PFSK-1 (cell line): ENCODE measurements around the gene SH3BGRL2.

Experiments used
- FOXP2 ChIP-seq: optimal IDR thresholded peaks from 2 replicates; pipeline ENCODE3; 2011; ENCODE audit warnings: borderline replicate concordance, control low read depth, inconsistent platforms; ENCODE audit not compliant: insufficient read depth; ENCODE audit errors: extremely low read length, extremely low read depth
- POLR2AphosphoS5 ChIP-seq: IDR thresholded peaks from 2 replicates; pipeline ENCODE4 v1.6.1; 2012; ENCODE audit warnings: low read depth, mild to moderate bottlenecking, control low read depth, low read length, moderate library complexity
- REST ChIP-seq, 2 experiments: IDR thresholded peaks; 2 replicates each; pipeline versions ENCODE4 v1.6.1 to v1.8.0; 2011 to 2012; ENCODE audit warnings: low read depth in 2 of 2, low read length in 2 of 2, control low read depth in 1 of 2, inconsistent platforms in 1 of 2, mild to moderate bottlenecking in 1 of 2, moderate library complexity in 1 of 2; ENCODE audit not compliant: insufficient read depth in 1 of 2
- SIN3A ChIP-seq: IDR thresholded peaks from 2 replicates; pipeline ENCODE4 v1.6.1; 2012; ENCODE audit warnings: mild to moderate bottlenecking, low read length, moderate library complexity, borderline replicate concordance; ENCODE audit not compliant: insufficient read depth
- TAF1 ChIP-seq: IDR thresholded peaks from 2 replicates; pipeline ENCODE4 v1.6.1; 2012; ENCODE audit warnings: low read length, control low read depth, borderline replicate concordance; ENCODE audit not compliant: insufficient read depth

SH3BGRL2 gene

DNA sequence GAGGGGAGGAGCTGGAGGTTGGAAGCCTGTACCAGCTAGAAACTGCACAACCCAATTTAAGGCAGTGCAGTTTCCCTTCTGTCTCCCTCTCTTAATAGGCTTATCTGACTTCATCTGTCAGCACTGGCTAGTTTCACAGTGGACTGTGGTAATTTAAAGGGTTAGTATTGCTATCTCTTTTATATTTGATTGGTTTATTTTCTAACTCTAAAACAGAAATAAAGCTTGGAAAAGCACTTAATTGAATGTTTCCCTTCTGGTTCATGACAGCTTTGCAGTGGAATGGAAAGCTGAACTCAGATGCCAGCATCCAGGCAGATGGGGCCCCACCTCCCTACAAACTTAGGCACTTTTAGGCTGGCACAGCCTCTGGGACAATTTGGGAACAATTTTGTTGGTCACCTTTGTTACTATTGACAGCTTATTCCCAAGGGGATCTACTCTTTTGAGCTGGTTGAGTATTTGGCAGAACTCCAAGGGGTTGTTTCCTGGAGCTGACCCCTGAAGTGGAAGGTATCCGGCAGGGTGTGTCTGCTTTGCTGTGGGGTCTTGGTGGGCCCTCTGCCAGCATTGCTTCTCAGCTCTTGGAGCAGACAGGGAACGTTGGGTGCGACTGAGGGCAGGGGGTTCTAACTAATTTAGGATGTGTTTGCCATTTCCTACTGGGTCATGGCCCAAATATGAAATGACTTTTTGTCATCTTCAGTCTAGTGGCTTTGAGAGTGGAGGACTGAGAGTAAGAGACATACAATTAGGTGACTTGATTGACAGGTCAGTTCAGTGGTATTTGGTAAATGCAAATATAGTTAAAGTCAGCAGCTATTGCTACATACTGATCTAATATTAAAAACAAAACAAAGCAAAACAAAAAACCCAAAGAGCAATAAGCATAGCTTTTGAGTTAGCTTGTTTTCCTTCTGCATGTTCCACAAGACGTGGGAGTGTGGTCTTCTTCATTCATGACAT, 9.3 kb downstream of the SH3BGRL2 start:
- no peak for TF ChIP-seq FOXP2

DNA sequence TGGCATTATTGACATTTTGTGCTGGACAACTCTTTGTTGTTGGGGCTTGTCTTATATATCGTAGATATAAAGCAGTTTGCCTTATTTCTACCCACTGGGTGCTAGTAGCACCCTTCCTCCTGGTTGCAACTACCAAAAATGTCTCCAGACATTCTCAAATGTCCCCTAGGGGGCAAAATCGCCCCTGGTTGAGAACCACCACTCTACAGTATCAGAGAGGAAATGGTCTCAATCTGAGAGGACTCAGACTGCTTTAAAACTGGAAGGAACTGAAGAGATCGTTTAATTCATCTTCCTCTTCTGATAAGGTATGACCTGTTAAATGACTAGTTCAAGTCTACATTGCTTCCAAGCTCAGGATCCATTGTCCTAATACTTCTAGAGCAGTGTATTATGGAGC, 14.9 kb downstream of the SH3BGRL2 start:
- TF ChIP-seq FOXP2 (no peak), POLR2AphosphoS5 (no peak), TAF1 (no peak), REST (IDR thresholded peaks at IDR 0.05; ENCODE audit: insufficient read depth in 1 of 2, low read depth in 2 of 2, low read length in 2 of 2) (no peak), SIN3A (no peak)

- TF ChIP-seq REST (IDR thresholded peaks at IDR 0.05; ENCODE audit: insufficient read depth in 1 of 2, low read depth in 2 of 2, low read length in 2 of 2) (no peak), POLR2AphosphoS5 (no peak), SIN3A (no peak), TAF1 (no peak)
Measured at GRCh38 chr6:79646561-79646960, 15.4 kb downstream of the SH3BGRL2 start.

- TF ChIP-seq FOXP2 (no peak), REST (IDR thresholded peaks at IDR 0.05; ENCODE audit: insufficient read depth in 1 of 2, low read depth in 2 of 2, low read length in 2 of 2) (no peak), TAF1 (no peak), POLR2AphosphoS5 (no peak), SIN3A (no peak)
Measured at GRCh38 chr6:79647741-79648140, 16.6 kb downstream of the SH3BGRL2 start.

DNA sequence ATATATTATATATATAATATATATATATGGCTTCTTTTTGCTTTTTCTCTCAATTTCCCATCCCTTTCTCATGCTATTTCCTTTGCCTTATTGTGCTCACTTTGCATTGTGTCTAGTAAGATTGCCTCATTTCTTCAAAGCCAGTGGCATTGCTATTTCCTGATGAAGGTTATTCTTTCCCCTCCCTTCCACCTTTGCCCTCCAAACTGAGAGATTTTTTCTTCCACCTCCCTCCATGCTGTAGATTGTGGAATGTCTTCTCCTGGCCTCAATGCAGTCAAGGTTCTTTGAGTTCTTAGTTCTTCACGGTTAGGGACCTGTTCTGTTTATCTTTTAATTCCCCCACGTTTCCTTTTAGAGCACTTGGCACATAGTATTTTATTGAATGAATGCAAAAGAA, 17.2 kb downstream of the SH3BGRL2 start:
- TF ChIP-seq FOXP2 (no peak), SIN3A (no peak), REST (IDR thresholded peaks at IDR 0.05; ENCODE audit: insufficient read depth in 1 of 2, low read depth in 2 of 2, low read length in 2 of 2) (no peak), TAF1 (no peak), POLR2AphosphoS5 (no peak)
